ENCODE measurements around the gene NEBL.

Gene NEBL

GRCh38 chr10:20853276-20853675, 43.8 kb downstream of the NEBL start:
- TF ChIP-seq, protein P1, sequence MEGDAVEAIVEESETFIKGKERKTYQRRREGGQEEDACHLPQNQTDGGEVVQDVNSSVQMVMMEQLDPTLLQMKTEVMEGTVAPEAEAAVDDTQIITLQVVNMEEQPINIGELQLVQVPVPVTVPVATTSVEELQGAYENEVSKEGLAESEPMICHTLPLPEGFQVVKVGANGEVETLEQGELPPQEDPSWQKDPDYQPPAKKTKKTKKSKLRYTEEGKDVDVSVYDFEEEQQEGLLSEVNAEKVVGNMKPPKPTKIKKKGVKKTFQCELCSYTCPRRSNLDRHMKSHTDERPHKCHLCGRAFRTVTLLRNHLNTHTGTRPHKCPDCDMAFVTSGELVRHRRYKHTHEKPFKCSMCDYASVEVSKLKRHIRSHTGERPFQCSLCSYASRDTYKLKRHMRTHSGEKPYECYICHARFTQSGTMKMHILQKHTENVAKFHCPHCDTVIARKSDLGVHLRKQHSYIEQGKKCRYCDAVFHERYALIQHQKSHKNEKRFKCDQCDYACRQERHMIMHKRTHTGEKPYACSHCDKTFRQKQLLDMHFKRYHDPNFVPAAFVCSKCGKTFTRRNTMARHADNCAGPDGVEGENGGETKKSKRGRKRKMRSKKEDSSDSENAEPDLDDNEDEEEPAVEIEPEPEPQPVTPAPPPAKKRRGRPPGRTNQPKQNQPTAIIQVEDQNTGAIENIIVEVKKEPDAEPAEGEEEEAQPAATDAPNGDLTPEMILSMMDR (IDR thresholded peaks at IDR 0.05), result no peak

DNA sequence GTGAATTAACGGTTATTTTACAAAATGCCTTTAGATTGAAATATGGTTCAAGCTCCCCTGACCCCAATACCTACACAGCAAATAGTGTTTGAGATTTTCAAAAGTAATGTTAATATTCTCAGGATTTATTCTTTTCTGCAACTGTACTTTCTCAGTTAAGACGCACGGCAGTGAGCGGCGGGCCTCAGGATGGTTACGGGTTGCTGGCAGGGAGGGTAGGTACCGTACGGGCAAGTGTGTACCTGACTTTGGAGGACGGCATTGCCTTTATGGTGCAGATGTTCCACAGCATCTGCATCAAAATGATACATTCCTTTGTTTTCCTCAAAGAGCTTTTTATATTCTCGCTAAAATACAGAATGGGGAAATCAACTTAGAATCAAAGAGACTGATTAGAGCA, 44.8 kb downstream of the NEBL start:
- TF ChIP-seq, protein P1 (IDR thresholded peaks at IDR 0.05), result no peak

DNA sequence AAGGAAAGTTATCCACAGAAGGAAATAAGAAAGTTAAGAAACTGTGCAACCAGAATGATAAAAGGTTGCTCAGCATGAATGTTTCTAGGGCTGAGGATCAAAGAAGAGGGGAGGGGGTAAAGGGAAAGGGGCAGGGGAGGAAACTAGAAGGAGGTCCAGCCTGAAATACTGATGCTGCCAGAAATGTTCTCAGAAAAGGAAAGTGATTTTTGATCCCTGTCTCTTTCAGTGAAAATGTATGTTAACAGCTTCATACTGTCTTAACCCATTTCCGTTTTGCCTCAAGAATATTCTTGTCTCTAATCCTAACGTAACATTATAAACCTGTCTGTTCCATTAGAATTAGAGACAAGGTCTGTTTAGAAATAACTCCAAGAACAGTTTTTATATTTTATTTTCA, 49.6 kb downstream of the NEBL start:
- TF ChIP-seq, protein P1 (IDR thresholded peaks at IDR 0.05), result no peak

GRCh38 chr10:20846263-20846662, 50.8 kb downstream of the NEBL start:
- TF ChIP-seq, protein P1 (IDR thresholded peaks at IDR 0.05), result no peak

DNA sequence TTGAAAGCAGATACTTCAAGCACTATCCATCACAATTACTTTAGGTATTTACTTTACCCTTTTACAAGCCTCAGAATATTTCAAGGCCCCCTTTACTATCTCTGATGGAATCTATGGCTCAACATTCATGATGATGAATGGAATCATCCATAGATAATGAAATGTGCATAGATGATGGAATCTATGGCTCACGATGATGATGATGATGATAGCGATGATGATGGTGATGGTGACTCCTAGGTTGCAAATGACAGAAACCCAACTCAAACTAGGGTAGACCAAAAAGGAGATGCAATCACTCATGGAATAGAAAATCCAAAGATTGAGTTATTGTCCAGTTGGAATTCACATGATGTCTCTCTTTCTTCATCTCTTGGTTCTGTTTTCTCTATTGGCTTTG, 55.7 kb downstream of the NEBL start:
- TF ChIP-seq, protein P1 (IDR thresholded peaks at IDR 0.05), result no peak

DNA sequence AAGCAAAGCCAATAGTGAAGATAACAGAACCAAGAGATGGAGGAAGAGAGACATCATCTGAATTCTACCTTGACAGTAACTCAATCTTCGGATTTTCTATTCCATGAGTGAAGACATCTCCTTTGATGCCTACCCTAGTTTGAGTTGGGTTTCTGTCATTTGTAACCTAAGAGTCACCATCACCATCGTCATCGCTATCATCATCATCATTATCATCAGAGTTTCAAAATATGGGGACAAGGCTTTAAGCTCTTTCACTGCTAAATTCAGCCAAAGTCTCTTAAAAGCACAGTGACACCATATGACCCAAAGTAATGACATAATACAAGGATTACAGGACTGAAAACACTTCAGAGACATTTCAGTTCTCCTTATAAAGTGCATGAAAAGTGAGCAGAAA, 57.2 kb downstream of the NEBL start:
- TF ChIP-seq, protein P1 (IDR thresholded peaks at IDR 0.05), result no peak

- TF ChIP-seq, protein P1 (IDR thresholded peaks at IDR 0.05), result no peak
Measured at GRCh38 chr10:20839141-20839540, 58.0 kb downstream of the NEBL start.

- TF ChIP-seq, protein P1 (IDR thresholded peaks at IDR 0.05), result no peak
Measured at GRCh38 chr10:20836401-20836800, 60.7 kb downstream of the NEBL start.
